Loucy (cell line): ENCODE measurements around the gene RTL9.

Experiments
- H2AFZ ChIP-seq: fragments of 200-600 bp; sonication (generic); 2 replicates; pipeline ENCODE4 v1.6.0; 2016; ENCODE audit warnings: antibody characterized with exemption, mild to moderate bottlenecking, low read length, moderate library complexity
- H3F3A ChIP-seq: fragments of 200-600 bp; 2 replicates; pipeline ENCODE4 v1.6.0; 2016; ENCODE audit warnings: antibody characterized with exemption, low read depth, mild to moderate bottlenecking
- H3K27me3 ChIP-seq: fragments of 200-600 bp; sonication (generic); 2 replicates; pipeline ENCODE4 v1.6.1; 2014; ENCODE audit warnings: low read length, mild to moderate bottlenecking; ENCODE audit not compliant: insufficient read depth, poor library complexity, severe bottlenecking
- H3K36me3 ChIP-seq: fragments of 200-600 bp; sonication (generic); 2 replicates; pipeline ENCODE4 v1.6.1; 2016; ENCODE audit warnings: low read length; ENCODE audit not compliant: insufficient read depth
- H3K4me1 ChIP-seq: fragments of 200-600 bp; sonication (generic); 2 replicates; pipeline ENCODE4 v1.5.1; 2014; ENCODE audit warnings: low read length, mild to moderate bottlenecking; ENCODE audit not compliant: insufficient read depth, poor library complexity, severe bottlenecking
- H3K4me2 ChIP-seq: fragments of 200-600 bp; sonication (generic); 2 replicates; pipeline ENCODE4 v1.6.0; 2014; ENCODE audit warnings: antibody characterized with exemption, low read length, low read depth, mild to moderate bottlenecking; ENCODE audit not compliant: poor library complexity, severe bottlenecking
- H3K4me3 ChIP-seq: fragments of 200-600 bp; sonication (generic); 2 replicates; pipeline ENCODE4 v1.5.1; 2014; ENCODE audit warnings: low read length, mild to moderate bottlenecking, mixed read lengths; ENCODE audit not compliant: poor library complexity, severe bottlenecking
- H3K79me2 ChIP-seq: fragments of 200-600 bp; sonication (generic); 2 replicates; pipeline ENCODE4 v1.6.1; 2014; ENCODE audit warnings: low read length; ENCODE audit not compliant: insufficient read depth
- H3K9ac ChIP-seq: fragments of 200-600 bp; sonication (generic); 2 replicates; pipeline ENCODE4 v1.6.0; 2014; ENCODE audit warnings: mild to moderate bottlenecking, low read depth, low read length, moderate library complexity; ENCODE audit not compliant: poor library complexity, severe bottlenecking
- H3K9me2 ChIP-seq: fragments of 200-600 bp; sonication (generic); replicated peaks from 2 replicates; pipeline ENCODE4 v1.6.1; 2016; ENCODE audit warnings: low read depth, low read length, mixed read lengths
- H3K9me3 ChIP-seq: fragments of 200-600 bp; sonication (generic); 2 replicates; pipeline ENCODE4 v1.6.1; 2014; ENCODE audit warnings: mild to moderate bottlenecking, antibody characterized with exemption, low read length, low read depth; ENCODE audit not compliant: insufficient read depth
- H4K20me1 ChIP-seq: fragments of 200-600 bp; sonication (generic); 2 replicates; pipeline ENCODE4 v1.6.0; 2014; ENCODE audit warnings: antibody characterized with exemption, low read length, mild to moderate bottlenecking; ENCODE audit not compliant: insufficient read depth, poor library complexity, severe bottlenecking
- EZH2phosphoT487 ChIP-seq: fragments of 200-600 bp; IDR thresholded peaks from 2 replicates; pipeline ENCODE4 v1.6.1; 2018; ENCODE audit warnings: antibody characterized with exemption, mild to moderate bottlenecking, moderate library complexity, borderline replicate concordance
- TF ChIP-seq, protein P1 (sequence below): fragments of 200-600 bp; sonication (generic); conservative IDR thresholded peaks from 2 replicates; pipeline ENCODE4 v1.5.1; 2014; ENCODE audit warnings: mild to moderate bottlenecking, antibody characterized with exemption, low read length

Gene RTL9

DNA sequence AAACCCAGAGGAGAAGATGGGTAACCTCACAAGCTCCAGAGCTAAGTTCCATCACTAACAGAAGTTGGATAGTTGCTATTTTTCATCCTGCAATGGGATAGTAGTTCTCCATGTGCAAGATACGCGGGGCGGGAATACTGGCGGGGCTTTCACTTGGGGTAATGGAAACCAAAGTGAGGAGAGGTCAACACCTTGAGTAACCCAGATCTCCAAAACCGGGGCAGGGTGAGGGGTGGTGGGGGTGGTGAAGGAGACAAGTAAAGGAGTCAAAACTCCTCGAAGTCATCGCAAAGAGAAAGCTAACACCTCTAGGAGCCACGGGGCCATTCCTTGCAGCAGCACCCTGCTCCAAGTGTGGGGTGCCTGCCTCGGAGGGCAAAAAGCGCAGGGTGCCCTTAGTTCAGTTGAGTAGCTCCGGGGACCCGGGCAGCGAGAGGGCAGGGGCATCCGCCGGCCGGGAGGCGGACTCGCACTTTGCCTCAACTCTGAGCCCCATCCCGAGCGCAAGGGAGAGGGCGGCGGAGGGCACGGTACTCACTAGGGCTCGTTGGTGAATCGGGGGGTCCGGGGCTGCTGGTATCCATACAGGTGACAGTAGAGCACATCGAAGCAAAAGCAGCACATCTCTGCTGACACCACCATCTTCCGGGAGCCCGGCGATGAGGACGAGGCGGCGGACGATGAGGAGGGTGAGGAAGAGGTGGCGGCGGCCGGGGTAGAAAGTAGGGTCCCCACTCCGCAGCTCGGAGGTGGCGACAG lies 41.4 kb upstream of the RTL9 start:
- TF ChIP-seq, protein P1, sequence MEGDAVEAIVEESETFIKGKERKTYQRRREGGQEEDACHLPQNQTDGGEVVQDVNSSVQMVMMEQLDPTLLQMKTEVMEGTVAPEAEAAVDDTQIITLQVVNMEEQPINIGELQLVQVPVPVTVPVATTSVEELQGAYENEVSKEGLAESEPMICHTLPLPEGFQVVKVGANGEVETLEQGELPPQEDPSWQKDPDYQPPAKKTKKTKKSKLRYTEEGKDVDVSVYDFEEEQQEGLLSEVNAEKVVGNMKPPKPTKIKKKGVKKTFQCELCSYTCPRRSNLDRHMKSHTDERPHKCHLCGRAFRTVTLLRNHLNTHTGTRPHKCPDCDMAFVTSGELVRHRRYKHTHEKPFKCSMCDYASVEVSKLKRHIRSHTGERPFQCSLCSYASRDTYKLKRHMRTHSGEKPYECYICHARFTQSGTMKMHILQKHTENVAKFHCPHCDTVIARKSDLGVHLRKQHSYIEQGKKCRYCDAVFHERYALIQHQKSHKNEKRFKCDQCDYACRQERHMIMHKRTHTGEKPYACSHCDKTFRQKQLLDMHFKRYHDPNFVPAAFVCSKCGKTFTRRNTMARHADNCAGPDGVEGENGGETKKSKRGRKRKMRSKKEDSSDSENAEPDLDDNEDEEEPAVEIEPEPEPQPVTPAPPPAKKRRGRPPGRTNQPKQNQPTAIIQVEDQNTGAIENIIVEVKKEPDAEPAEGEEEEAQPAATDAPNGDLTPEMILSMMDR: no peak
- TF ChIP-seq EZH2phosphoT487: no peak
- H3K4me1 ChIP-seq: peaks cover 51% of the 10 kb centered on the region
- H3K36me3 ChIP-seq: no peaks in the 10 kb centered on the region
- no peaks in the 10 kb centered on the region for H3F3A ChIP-seq
- peaks cover 33% of the 10 kb centered on the region for H4K20me1 ChIP-seq
- H3K9me3 ChIP-seq: no peaks in the 10 kb centered on the region
- H2AFZ ChIP-seq: peak overlapping the region; percentile 89
- H3K9ac ChIP-seq: peak overlapping the region; percentile 93
- no peaks in the 10 kb centered on the region for H3K27me3 ChIP-seq
- H3K4me3 ChIP-seq: peak overlapping the region; percentile 97
- H3K79me2 ChIP-seq: peaks cover 55% of the 10 kb centered on the region
- peak overlapping the region; percentile 93 for H3K4me2 ChIP-seq
- H3K9me2 ChIP-seq: no peaks in the 10 kb centered on the region

DNA sequence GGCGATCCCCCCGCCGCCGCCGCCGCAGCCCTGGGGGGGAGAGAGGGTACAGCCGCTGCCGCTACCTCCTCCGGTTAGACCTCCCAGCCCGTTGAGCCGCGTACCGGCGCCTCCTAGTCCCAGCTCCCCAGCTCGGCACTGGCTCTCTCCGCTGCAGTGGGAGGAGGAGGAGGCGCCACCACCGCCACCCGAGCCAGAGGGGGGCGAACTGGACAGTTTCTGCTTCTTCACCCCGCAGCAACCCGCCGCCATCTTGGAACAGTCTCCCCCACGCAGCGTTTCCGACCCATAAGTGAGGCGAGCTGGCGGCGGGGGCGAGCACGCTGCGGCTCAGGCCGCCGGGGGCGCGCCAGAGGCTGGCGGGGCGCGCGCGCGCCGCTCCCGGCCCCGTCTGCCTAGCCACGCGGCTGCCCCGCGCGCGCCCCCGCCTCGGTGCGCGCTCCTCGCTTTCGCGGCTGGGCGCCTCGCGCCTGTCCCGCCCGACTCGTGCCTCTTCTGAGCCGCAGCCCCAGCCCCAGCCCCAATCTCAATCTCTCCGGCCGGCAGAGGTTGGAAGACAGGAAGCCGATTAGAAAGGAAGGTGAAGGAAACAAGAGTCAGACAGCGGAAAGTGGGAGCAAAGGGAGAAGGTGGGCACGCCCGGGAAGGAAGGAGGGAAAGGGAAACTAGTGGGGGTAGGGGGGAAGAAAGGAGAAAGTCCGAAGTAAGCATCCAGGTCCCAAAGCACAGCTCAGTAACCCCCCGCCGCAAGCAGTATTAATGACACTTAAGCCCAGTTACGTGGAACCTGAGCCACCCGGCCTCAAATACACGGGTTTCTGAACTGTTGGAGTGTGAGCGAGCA lies 40.6 kb upstream of the RTL9 start, which contains the start of gene AMMECR1:
TSS of gene AMMECR1 (minus strand) at position 266 of the 844 bp plus-strand sequence. CDS start at position 252, 14 bp downstream.
- Histone ChIP-seq H4K20me1 (peaks cover 25% of the 10 kb centered on the region), H2AFZ (peak within 1 kb of the TSS; percentile 89), H3K4me3 (peak within 1 kb of the TSS; percentile 97), H3K4me2 (peak within 1 kb of the TSS; percentile 93), H3K36me3 (no peaks in the 10 kb centered on the region), H3K79me2 (peaks cover 47% of the 10 kb centered on the region), H3K9me2 (no peaks in the 10 kb centered on the region), H3K9me3 (no peaks in the 10 kb centered on the region), H3F3A (no peaks in the 10 kb centered on the region), H3K9ac (peak within 1 kb of the TSS; percentile 93), H3K27me3 (no peaks in the 10 kb centered on the region), H3K4me1 (peaks cover 47% of the 10 kb centered on the region)
- TF ChIP-seq EZH2phosphoT487: no peak
- TF ChIP-seq, protein P1: no peak

DNA sequence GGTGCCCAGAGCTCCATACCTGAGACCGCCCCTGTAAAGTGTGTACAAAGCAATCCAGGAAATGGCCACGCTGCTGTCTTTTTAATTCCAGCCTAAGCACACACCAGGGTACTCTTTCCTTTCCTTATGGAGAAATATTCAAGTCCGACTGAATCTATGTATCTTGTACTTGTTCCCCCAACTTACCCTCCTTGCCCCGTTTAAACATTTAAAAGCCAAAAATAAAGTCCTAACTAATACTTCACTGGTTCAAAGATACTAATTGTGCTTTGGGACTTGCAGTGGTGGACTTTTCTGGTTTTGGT lies 40.0 kb upstream of the RTL9 start:
- no peaks in the 10 kb centered on the region for H3K27me3 ChIP-seq
- no peaks in the 10 kb centered on the region for H3F3A ChIP-seq
- peak overlapping the region; percentile 93 for H3K9ac ChIP-seq
- peak overlapping the region; percentile 73 for H3K4me2 ChIP-seq
- peak overlapping the region; percentile 97 for H3K4me3 ChIP-seq
- TF ChIP-seq, protein P1: no peak
- TF ChIP-seq EZH2phosphoT487: no peak
- no peaks in the 10 kb centered on the region for H3K9me2 ChIP-seq
- H3K79me2 ChIP-seq: peaks cover 42% of the 10 kb centered on the region
- peak overlapping the region; percentile 85 for H2AFZ ChIP-seq
- H3K9me3 ChIP-seq: no peaks in the 10 kb centered on the region
- H3K4me1 ChIP-seq: peaks cover 44% of the 10 kb centered on the region
- peaks cover 20% of the 10 kb centered on the region for H4K20me1 ChIP-seq
- H3K36me3 ChIP-seq: no peaks in the 10 kb centered on the region
